ENCODE results near the gene RHBDL3. TPM values are rescaled to one million over a fixed set of nuclear protein-coding genes. Genes with fewer than 3 reads are reported as not detected.
"Not testable (repeated sequence)": the region's sequence is repeated elsewhere in the genome, so short reads cannot be mapped to it uniquely, and the experiment has no call there.

RHBDL3 gene
- total RNA-seq, 1 experiment from 2014 or later = 13.2 TPM

DNA sequence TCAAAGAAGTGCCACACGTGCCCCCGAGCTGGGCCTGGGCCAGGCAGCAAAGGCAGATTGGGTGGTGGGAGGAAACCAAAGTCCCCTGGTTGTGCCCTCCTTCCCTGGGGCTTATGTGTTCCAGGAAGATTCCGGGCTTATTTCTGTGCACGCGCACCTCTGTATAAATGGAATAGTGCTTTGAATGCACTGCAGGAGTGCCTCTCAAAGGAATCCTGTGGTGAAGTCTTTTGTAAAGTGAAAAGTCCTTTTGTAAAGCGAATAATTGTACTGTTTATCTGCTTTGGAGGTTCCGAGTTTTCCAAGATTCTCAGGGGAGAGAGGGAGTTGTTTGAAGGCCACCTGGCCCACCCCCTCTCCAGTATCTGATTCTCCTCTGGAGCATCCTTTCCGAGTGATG lies 49.5 kb downstream of the RHBDL3 start:
- ATAC-seq (no peak), DNase-seq (ENCODE audit: low spot score) (no peak)
- no peaks in the 10 kb centered on the region for H3K27me3 Mint-ChIP-seq (ENCODE audit: low read depth)
- H3K27ac Mint-ChIP-seq = no peak overlapping the region
- H3K36me3 Mint-ChIP-seq = no peaks in the 10 kb centered on the region
- POLR2A ChIA-PET = interaction anchor here (0.6 kb wide), 1 partner anchor 60 kb away, joined by 3 read pairs; no protein-coding TSS in a partner anchor
- CTCF ChIA-PET = interaction anchor here (1.0 to 2.5 kb wide), 5 partner anchors 12 to 129 kb away, joined by 3 to 23 read pairs (median 4); partner anchors contain the start of gene PSMD11
- H3K9me3 Mint-ChIP-seq = no peaks in the 10 kb centered on the region
- TF ChIP-seq ZNF317 (CRISPR knock-in tag; IDR thresholded peaks at IDR 0.05; ENCODE audit: borderline replicate concordance, low read depth) (no peak), NR2C2 (CRISPR knock-in tag; IDR thresholded peaks at IDR 0.05) (no peak), ESRRA (CRISPR knock-in tag; IDR thresholded peaks at IDR 0.05; ENCODE audit: borderline replicate concordance) (no peak)
- H3K4me3 Mint-ChIP-seq = no peak overlapping the region
- peaks cover 30% of the 10 kb centered on the region for H3K4me1 Mint-ChIP-seq

DNA sequence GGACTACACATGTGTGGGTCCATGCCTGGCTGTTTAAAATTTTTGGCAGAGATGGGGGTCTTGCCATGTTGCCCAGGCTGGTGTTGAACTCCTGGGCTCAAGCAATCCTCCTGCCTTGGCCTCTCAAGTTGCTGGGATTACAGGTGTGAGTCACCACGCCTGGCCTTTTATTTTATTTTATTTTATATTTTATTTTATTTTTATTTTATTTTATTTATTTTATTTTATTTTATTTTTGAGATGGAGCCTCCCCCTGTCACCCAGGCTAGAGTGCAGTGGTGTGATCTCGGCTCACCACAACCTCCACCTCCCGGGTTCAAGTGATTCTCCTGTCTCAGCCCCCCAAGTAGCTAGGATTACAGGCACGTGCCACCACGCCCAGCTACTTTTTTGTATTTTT lies 51.0 kb downstream of the RHBDL3 start:
- H3K27me3 Mint-ChIP-seq (ENCODE audit: low read depth); DNase-seq (ENCODE audit: low spot score); POLR2A ChIA-PET; H3K9me3 Mint-ChIP-seq; H3K36me3 Mint-ChIP-seq; H3K27ac Mint-ChIP-seq; ATAC-seq; H3K4me3 Mint-ChIP-seq: not testable (repeated sequence)
- H3K4me1 Mint-ChIP-seq = peaks cover 21% of the 10 kb centered on the region
- CTCF ChIA-PET = interaction anchor here (0.8 to 5.2 kb wide), 4 partner anchors 29 to 63 kb away, joined by 3 to 28 read pairs (median 13); no protein-coding TSS in a partner anchor
- peak; percentile 93 for TF ChIP-seq HMGA2 (CRISPR knock-in tag; IDR thresholded peaks at IDR 0.05)

DNA sequence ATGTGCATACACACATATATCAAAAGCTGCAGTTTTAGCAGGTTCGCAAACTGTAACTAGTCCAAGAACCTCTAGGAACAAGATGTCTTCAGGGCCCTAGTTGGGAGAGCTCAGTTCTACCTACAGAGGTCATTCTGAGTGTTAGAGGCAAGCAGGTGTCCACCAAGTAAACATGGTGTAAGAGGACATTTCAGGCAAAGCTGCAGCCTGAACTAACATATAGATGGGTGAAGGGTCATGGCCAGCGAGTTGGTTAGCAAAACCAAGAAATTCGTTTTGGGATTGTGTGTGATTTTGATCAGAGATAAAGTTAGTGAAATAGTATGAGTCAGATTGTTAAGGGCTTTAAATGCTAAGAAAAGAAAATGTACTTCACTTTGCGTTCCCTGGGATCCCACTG lies 51.7 kb downstream of the RHBDL3 start:
- ChIA-PET CTCF (interaction anchor here (0.8 to 5.2 kb wide), 5 partner anchors 30 to 64 kb away, joined by 3 to 40 read pairs (median 23); no protein-coding TSS in a partner anchor), POLR2A (interaction anchor here (1.0 to 1.6 kb wide), 2 partner anchors 29 to 64 kb away, joined by 4 to 5 read pairs; no protein-coding TSS in a partner anchor)
- Mint-ChIP-seq H3K36me3 (no peaks in the 10 kb centered on the region), H3K27me3 (ENCODE audit: low read depth) (no peaks in the 10 kb centered on the region), H3K9me3 (no peaks in the 10 kb centered on the region), H3K4me1 (peaks cover 19% of the 10 kb centered on the region), H3K4me3 (no peak overlapping the region), H3K27ac (no peak overlapping the region)
- ATAC-seq (no peak), DNase-seq (ENCODE audit: low spot score) (no peak)
- TF ChIP-seq, protein P1, sequence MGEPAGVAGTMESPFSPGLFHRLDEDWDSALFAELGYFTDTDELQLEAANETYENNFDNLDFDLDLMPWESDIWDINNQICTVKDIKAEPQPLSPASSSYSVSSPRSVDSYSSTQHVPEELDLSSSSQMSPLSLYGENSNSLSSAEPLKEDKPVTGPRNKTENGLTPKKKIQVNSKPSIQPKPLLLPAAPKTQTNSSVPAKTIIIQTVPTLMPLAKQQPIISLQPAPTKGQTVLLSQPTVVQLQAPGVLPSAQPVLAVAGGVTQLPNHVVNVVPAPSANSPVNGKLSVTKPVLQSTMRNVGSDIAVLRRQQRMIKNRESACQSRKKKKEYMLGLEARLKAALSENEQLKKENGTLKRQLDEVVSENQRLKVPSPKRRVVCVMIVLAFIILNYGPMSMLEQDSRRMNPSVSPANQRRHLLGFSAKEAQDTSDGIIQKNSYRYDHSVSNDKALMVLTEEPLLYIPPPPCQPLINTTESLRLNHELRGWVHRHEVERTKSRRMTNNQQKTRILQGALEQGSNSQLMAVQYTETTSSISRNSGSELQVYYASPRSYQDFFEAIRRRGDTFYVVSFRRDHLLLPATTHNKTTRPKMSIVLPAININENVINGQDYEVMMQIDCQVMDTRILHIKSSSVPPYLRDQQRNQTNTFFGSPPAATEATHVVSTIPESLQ (CRISPR knock-in tag; IDR thresholded peaks at IDR 0.05) = no peak
- no peak for TF ChIP-seq NR3C1 (CRISPR knock-in tag; conservative IDR thresholded peaks at IDR 0.05; ENCODE audit: low read depth)
- TF ChIP-seq ETV6 (CRISPR knock-in tag; IDR thresholded peaks at IDR 0.05) = no peak
- no peak for TF ChIP-seq GTF2I (CRISPR knock-in tag; conservative IDR thresholded peaks at IDR 0.05)
- TF ChIP-seq, protein P2, sequence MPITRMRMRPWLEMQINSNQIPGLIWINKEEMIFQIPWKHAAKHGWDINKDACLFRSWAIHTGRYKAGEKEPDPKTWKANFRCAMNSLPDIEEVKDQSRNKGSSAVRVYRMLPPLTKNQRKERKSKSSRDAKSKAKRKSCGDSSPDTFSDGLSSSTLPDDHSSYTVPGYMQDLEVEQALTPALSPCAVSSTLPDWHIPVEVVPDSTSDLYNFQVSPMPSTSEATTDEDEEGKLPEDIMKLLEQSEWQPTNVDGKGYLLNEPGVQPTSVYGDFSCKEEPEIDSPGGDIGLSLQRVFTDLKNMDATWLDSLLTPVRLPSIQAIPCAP (CRISPR knock-in tag; IDR thresholded peaks at IDR 0.05) = no peak
- TF ChIP-seq, protein P3, sequence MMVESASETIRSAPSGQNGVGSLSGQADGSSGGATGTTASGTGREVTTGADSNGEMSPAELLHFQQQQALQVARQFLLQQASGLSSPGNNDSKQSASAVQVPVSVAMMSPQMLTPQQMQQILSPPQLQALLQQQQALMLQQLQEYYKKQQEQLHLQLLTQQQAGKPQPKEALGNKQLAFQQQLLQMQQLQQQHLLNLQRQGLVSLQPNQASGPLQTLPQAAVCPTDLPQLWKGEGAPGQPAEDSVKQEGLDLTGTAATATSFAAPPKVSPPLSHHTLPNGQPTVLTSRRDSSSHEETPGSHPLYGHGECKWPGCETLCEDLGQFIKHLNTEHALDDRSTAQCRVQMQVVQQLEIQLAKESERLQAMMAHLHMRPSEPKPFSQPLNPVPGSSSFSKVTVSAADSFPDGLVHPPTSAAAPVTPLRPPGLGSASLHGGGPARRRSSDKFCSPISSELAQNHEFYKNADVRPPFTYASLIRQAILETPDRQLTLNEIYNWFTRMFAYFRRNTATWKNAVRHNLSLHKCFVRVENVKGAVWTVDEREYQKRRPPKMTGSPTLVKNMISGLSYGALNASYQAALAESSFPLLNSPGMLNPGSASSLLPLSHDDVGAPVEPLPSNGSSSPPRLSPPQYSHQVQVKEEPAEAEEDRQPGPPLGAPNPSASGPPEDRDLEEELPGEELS (CRISPR knock-in tag; IDR thresholded peaks at IDR 0.05) = no peak
- no peak for TF ChIP-seq IRF2 (CRISPR knock-in tag; IDR thresholded peaks at IDR 0.05; ENCODE audit: borderline replicate concordance, low read depth)
- TF ChIP-seq, protein P4, sequence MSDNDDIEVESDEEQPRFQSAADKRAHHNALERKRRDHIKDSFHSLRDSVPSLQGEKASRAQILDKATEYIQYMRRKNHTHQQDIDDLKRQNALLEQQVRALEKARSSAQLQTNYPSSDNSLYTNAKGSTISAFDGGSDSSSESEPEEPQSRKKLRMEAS (CRISPR knock-in tag; IDR thresholded peaks at IDR 0.05) = no peak
- TF ChIP-seq, protein P5, sequence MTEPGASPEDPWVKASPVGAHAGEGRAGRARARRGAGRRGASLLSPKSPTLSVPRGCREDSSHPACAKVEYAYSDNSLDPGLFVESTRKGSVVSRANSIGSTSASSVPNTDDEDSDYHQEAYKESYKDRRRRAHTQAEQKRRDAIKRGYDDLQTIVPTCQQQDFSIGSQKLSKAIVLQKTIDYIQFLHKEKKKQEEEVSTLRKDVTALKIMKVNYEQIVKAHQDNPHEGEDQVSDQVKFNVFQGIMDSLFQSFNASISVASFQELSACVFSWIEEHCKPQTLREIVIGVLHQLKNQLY (CRISPR knock-in tag; IDR thresholded peaks at IDR 0.05) = no peak
- TF ChIP-seq ZNF396 (CRISPR knock-in tag; IDR thresholded peaks at IDR 0.05; ENCODE audit: borderline replicate concordance) = no peak
- TF ChIP-seq, protein P6, sequence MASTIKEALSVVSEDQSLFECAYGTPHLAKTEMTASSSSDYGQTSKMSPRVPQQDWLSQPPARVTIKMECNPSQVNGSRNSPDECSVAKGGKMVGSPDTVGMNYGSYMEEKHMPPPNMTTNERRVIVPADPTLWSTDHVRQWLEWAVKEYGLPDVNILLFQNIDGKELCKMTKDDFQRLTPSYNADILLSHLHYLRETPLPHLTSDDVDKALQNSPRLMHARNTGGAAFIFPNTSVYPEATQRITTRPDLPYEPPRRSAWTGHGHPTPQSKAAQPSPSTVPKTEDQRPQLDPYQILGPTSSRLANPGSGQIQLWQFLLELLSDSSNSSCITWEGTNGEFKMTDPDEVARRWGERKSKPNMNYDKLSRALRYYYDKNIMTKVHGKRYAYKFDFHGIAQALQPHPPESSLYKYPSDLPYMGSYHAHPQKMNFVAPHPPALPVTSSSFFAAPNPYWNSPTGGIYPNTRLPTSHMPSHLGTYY (CRISPR knock-in tag; IDR thresholded peaks at IDR 0.05) = no peak
- TF ChIP-seq ELF4 (CRISPR knock-in tag; IDR thresholded peaks at IDR 0.05; ENCODE audit: low read depth) = no peak
- TF ChIP-seq NFE2L1 (CRISPR knock-in tag; IDR thresholded peaks at IDR 0.05) = no peak
- no peak for TF ChIP-seq TEAD1 (CRISPR knock-in tag; IDR thresholded peaks at IDR 0.05)
- no peak for TF ChIP-seq NR1H2 (CRISPR knock-in tag; IDR thresholded peaks at IDR 0.05)
- TF ChIP-seq PRRX2 (CRISPR knock-in tag; IDR thresholded peaks at IDR 0.05) = no peak
- TF ChIP-seq ZNF423 (CRISPR knock-in tag; IDR thresholded peaks at IDR 0.05) = no peak
